GM19193 (cell line): Measurements from ENCODE around the gene EIF3A.

Experiments
- POLR2A ChIP-seq: IDR thresholded peaks from 4 replicates; pipeline ENCODE4 v1.6.1; 2011; ENCODE audit not compliant: insufficient read depth, insufficient read length; ENCODE audit errors: extremely low read depth

Gene EIF3A

DNA sequence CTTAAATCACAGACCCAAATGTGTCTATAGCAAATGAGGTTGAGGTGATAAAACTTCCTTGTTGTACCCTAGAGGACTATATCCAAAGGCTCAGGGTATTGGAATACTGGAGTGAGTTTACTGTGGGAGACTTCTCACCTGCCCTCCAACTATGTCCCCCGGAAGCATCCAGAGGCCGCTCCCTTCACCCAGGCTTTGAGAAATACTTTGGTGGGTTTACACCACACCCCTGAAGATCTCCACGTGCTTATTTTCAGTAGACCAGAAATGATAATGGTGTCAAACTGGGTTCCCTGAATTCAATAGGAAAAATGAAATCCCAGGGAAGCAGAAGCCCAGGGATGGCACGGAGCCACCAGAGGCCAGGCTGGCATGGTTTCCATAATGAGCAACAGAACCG, 82.4 kb downstream of the EIF3A start:
- no peak for TF ChIP-seq POLR2A

DNA sequence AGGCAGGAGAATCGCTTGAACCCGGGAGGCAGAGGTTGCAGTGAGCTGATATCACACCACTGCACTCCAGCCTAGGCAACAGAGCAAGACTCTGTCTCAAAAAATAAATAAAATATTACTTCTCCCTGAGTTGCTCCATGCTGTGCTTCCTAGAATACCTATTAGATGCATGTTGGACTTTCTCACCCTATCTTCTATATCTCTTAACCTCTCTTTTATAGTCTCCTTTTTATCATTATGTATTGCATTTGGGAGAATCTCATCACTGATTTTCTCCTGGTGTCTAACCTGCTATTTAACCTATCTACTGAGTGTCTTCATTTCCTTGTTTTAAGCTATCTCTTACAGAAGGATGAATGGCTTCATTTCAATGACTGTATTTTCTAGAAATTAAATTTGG, 83.2 kb downstream of the EIF3A start:
- no peak for TF ChIP-seq POLR2A

DNA sequence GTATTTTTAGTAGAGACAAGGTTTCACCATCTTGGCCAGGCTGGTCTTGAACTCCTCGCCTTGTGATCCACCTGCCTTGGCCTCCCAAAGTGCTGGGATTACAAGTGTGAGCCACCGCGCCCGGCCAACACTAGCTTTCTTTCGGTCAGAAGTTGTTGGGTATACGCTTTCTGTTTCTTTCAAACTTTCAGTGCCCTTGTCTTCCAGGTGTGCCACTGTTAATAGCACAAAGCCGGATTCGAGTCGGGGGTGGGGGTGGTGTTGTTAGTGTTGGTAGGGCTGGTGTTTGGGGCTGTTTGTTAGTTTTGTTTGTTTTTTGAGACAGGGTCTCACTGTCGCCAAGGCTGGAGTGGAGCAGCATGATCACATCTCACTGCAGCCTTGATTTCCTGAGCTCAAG, 84.9 kb downstream of the EIF3A start:
- TF ChIP-seq POLR2A = no peak

DNA sequence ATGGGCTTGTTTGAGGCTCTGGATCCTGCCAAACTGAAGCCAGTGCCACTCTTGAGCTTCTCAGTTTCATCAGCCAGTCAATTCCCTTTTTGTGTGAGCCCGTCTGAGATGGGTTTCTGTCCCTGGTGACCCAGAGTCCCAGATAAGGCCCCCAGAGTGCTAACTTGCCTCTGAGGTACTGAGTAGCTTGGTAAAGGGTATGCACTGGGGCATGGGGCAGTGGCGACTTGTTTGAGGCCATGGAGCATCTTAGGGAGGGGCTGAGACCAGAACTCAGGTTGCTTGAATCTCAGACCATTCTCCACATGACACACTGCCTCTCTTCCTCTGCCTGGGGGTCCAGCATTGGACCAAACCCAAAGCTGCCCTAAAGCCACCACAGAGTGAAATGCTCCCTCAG, 86.3 kb downstream of the EIF3A start:
- no peak for TF ChIP-seq POLR2A

DNA sequence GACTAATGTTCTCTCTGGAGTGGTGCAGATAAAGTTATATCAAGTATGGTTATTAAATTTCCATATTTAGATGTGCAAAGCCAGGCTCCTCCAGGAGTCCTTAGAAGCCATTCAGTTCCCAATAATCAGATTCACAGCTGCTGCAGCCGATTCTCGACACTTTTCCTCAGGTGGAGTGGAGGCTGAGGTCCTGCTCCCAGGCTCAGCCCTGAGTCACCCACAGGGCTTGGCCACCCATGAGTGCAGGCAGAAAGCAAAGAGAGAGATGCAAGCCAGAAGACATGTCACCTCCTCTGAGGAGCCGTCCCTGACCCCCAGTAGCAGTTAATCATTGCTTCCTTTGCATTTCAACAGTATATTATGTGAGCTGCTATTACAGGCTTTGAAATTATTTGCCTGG, 87.4 kb downstream of the EIF3A start:
- no peak for TF ChIP-seq POLR2A

DNA sequence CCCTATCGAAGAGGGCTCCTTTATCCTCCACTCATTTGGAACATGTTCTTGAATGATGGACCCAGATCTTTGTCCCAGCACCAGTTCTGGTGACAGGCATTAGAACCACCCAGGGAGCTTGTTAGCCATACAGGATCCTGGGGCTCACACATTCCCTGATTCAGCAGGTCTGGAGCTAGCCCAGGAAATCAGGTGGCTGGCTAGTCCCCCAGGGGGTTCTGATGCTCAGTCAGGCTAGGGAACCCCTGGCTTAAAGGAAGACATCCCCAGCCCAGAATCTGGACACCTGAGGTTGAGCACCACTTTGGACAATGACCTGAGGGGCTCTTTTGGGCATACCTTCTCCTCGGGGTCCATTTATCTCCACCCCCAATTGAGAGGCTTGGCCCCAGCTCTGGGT, 88.1 kb downstream of the EIF3A start:
- TF ChIP-seq POLR2A = no peak

DNA sequence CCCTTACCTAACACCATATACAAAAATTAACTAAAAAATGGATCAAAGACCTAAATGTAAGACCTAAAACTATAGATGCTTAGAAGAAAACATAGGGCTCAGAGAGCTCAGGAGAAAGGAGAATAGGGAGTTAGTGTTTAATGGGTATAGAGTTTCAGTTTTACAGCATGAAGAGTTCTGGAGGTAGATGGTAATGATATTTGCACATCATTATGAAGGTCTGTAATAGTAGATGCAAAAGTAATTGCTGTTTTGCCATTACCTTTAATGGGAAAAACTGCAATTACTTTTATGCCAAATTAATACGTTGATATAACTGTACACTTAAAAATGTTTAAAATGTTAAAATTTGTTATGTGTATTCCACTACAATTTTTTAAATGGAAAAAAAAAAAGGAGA, 90.3 kb downstream of the EIF3A start:
- TF ChIP-seq POLR2A = no peak

DNA sequence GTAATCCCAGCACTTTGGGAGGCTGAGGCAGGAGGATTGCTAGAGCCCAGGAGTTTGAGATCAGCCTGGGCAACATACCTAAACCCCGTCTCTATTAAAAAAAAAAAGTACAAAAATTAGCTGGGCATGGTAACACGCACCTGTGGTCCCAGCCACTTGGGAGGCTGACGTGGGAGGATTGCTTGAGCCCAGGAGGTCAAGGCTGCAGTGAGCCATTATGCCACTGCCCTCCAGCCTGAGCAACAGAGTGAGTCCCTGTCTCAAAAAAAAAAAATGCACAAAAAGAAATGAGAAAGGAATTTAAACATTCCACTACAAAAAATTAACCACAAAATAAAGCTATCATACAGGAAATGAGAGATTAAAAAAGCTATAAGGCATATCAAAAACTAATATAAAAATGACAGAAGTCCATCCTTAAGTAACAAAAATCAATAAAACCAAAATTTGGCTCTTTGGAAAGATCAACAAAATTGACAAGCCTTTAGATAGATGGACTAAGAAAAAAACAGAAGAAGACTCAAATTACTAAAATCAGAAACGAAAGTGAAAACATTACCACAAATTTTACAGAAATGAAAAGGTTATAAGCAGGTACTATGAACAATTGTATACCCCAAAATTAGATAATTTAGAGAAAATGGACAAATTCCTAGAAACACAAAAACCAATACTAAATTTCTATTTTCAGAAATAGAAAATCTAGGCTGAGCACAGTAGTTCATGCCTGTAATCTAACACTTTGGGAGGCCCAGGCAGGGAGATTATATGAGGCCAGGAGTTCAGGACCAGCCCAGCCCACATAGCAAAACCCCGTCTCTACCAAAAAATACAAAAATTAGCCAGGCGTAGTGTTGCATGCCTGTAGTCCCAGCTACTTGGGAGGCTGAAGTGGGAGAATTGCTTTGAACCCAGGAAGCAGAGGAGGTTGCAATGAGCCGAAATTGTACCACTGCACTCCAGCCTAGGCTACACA, 93.5 kb downstream of the EIF3A start:
- TF ChIP-seq POLR2A = no peak

DNA sequence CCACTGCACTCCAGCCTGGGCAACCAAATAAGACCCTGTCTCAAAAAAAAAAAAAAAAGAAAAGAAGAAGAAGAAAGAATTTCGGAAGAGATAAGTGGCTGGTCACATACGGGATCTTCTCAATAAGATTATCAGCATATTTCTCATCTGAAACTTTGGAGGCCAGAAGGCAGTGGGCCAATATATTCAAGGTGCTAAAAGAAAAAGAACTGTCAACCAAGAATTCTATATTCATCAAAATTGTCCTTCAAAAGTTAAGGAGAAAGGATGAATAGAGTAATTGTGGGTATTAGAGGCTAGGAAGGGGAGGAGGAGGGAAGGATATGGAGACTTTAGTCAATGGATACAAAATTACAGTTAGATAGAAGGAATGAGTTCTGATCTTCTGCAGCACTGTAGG, 95.0 kb downstream of the EIF3A start:
- no peak for TF ChIP-seq POLR2A
